GM12878 (cell line): ENCODE results near the gene ERG. TPM values are rescaled to one million over a fixed set of nuclear protein-coding genes. Genes with fewer than 3 reads are reported as not detected.

Source experiments
- ATAC-seq: fragments of 200-7000 bp; cut with Tn5 transposase; 3 replicates; pipeline ENCODE4 v1.9.1; 2020; ENCODE audit warnings: mild to moderate bottlenecking, moderate library complexity
- BruUV-seq: library from RNA; stranded (reverse); fragments of 400-500 nt; replicated peaks from 2 replicates; lab custom pipeline; 2021; lab: Mats Ljungman, UMichigan
- CTCF ChIA-PET: fragments of 300-600 bp; sonication (Branson Sonifier 250); formaldehyde crosslinking; extraction: SDS; loops from one replicate; lab custom pipeline; 2021; ENCODE audit warnings: inconsistent platforms; lab: Yijun Ruan, JAX
- POLR2A ChIA-PET: fragments of 350-600 bp; formaldehyde crosslinking; extraction: SDS; loops from one replicate; lab custom pipeline; 2021; ENCODE audit warnings: inconsistent platforms; lab: Charles Lee
- RAD21 ChIA-PET: fragments of 300-600 bp; sonication (Branson Sonifier 250); formaldehyde crosslinking; loops from one replicate; lab custom pipeline; 2023; ENCODE audit warnings: antibody characterized with exemption; ENCODE audit not compliant: unreplicated experiment; lab: Charles Lee
- SMC1A ChIA-PET: fragments of 300-600 bp; sonication (Branson Sonifier 250); formaldehyde crosslinking; loops from one replicate; lab custom pipeline; 2023; ENCODE audit not compliant: unreplicated experiment, uncharacterized antibody; lab: Charles Lee
- DNase-seq: peaks from one replicate; pipeline ENCODE4 v3.0.0-alpha.2; 2011; ENCODE audit warnings: low read depth, low spot score
- FAIRE-seq: peaks from 3 replicates; lab custom pipeline; 2011; peaks lifted over from hg19 to GRCh38; lab: Jason Lieb, UNC
- H2AFZ ChIP-seq: 2 replicates; pipeline ENCODE4 v1.6.0; 2011; ENCODE audit warnings: low read depth, low read length, control low read depth; ENCODE audit not compliant: control insufficient read depth
- H3K27ac ChIP-seq: 2 replicates; pipeline ENCODE4 v1.5.1; 2011; ENCODE audit warnings: control low read depth; ENCODE audit not compliant: control insufficient read depth, insufficient read depth
- H3K27me3 ChIP-seq, 2 experiments: replicated peaks in 1 of 2; 2 replicates each; pipeline versions ENCODE4 v1.6.0 to v1.6.1; 2011; ENCODE audit warnings: low read length in 1 of 2; ENCODE audit not compliant: control insufficient read depth in 2 of 2, insufficient read depth in 2 of 2
- H3K36me3 ChIP-seq, 2 experiments: 2 replicates each; pipeline ENCODE4 v1.5.1; 2011; ENCODE audit warnings: low read length in 1 of 2; ENCODE audit not compliant: control insufficient read depth in 2 of 2, insufficient read depth in 2 of 2
- H3K4me1 ChIP-seq: 2 replicates; pipeline ENCODE4 v1.6.1; 2011; ENCODE audit warnings: mild to moderate bottlenecking, low read length, moderate library complexity, mixed read lengths; ENCODE audit not compliant: control insufficient read depth, insufficient read depth
- H3K4me2 ChIP-seq: 2 replicates; pipeline ENCODE4 v1.6.0; 2011; ENCODE audit warnings: control low read depth; ENCODE audit not compliant: control insufficient read depth, insufficient read depth
- H3K4me3 ChIP-seq: fragments of 200-600 bp; sonication (generic); 2 replicates; pipeline ENCODE4 v1.5.1; 2016
- H3K79me2 ChIP-seq: 2 replicates; pipeline ENCODE4 v1.6.0; 2011; ENCODE audit warnings: low read length; ENCODE audit not compliant: control insufficient read depth, insufficient read depth
- H3K9ac ChIP-seq: 2 replicates; pipeline ENCODE4 v1.8.0; 2011; ENCODE audit warnings: low read length, control low read depth, mixed read lengths; ENCODE audit not compliant: control insufficient read depth, insufficient read depth
- H3K9me3 ChIP-seq: replicated peaks from 3 replicates; pipeline ENCODE4 v1.5.1; 2011; ENCODE audit warnings: mild to moderate bottlenecking, low read length; ENCODE audit not compliant: control insufficient read depth, insufficient read depth
- H4K20me1 ChIP-seq: 2 replicates; pipeline ENCODE4 v1.6.0; 2011; ENCODE audit not compliant: control insufficient read depth, insufficient read depth
- BHLHE40 ChIP-seq, 2 experiments: fragments of 450-650 bp in 1 of 2; IDR thresholded peaks; 2 replicates each; pipeline ENCODE4 v1.6.1; 2011 to 2017; ENCODE audit warnings: low read depth in 2 of 2, borderline replicate concordance in 1 of 2, improper control_type of control experiment in 1 of 2, low read length in 1 of 2, mild to moderate bottlenecking in 1 of 2
- CBX5 ChIP-seq: sonication (generic); IDR thresholded peaks from 2 replicates; pipeline ENCODE4 v1.6.1; 2016; ENCODE audit warnings: low read depth, moderate library complexity, mild to moderate bottlenecking, inconsistent platforms
- EP300 ChIP-seq, 2 experiments: fragments of 150-350 bp in 1 of 2; IDR thresholded peaks; 2 replicates each; pipeline ENCODE4 v1.6.1; 2011 to 2012; ENCODE audit warnings: low read depth in 2 of 2, low read length in 2 of 2, borderline replicate concordance in 1 of 2, improper control_type of control experiment in 1 of 2, inconsistent platforms in 1 of 2; ENCODE audit not compliant: control insufficient read depth in 1 of 2
- IRF3 ChIP-seq: fragments of 450-650 bp; IDR thresholded peaks from 2 replicates; pipeline ENCODE4 v1.6.1; 2014; ENCODE audit warnings: mild to moderate bottlenecking
- WRNIP1 ChIP-seq: IDR thresholded peaks from 2 replicates; pipeline ENCODE4 v1.6.1; 2011; ENCODE audit warnings: low read depth, low read length, improper control_type of control experiment, borderline replicate concordance
- WGBS: methylation state at CpG from one replicate; pipeline ENCODE4 v1.1.6; 2016; ENCODE audit warnings: low lambda C conversion rate; ENCODE audit not compliant: insufficient replicate concordance, insufficient coverage; ENCODE audit errors: missing lambda C conversion rate; 5-methylcytosine and 5-hydroxymethylcytosine counted together
- in situ Hi-C: fragments of 300-500 bp; cut with MboI; formaldehyde crosslinking; loops from 9 replicates; pipeline ENCODE4 v1.14.3; 2018; ENCODE audit warnings: mixed read lengths
- intact Hi-C: fragments of 100-400 bp; cut with micrococcal nuclease; formaldehyde crosslinking; loops from one replicate; pipeline ENCODE4 v1.14.2; 2022; ENCODE audit not compliant: unreplicated experiment
- polyA plus RNA-seq, 11 experiments: library from polyadenylated mRNA; depleted of rRNA in 4 of 11; unstranded in 6 of 11; stranded (reverse) in 5 of 11; fragments of >200 nt; fragmentation: Nextera tagmentation in 4 of 11; fragmentation: Illumina TruSeq in 1 of 11; extraction: Ambion mirVana in 4 of 11; extraction: Trizol in 1 of 11; gene quantifications; 1 replicate in 1 of 11; 2 replicates in 10 of 11; pipeline versions ENCODE4 v1.2.1 to v1.2.3, GENCODE V29; 2011 to 2016; ENCODE audit warnings: inconsistent platforms in 2 of 11, missing spikeins in 2 of 11, low read depth in 1 of 11
- total RNA-seq, 4 experiments: library from RNA; depleted of rRNA in 3 of 4; stranded (reverse); fragments of >200 nt in 3 of 4; fragmentation: Illumina TruSeq in 1 of 4; extraction: Trizol in 1 of 4; gene quantifications; 2 replicates each; pipeline versions ENCODE4 v1.2.1 to v1.2.3, GENCODE V29; 2013 to 2021
- TF ChIP-seq, protein P1 (sequence below): fragments of 450-650 bp; IDR thresholded peaks from 2 replicates; pipeline ENCODE4 v1.6.1; 2017; ENCODE audit warnings: borderline replicate concordance
- TF ChIP-seq, protein P2 (sequence below): IDR thresholded peaks from 2 replicates; pipeline ENCODE4 v1.6.1; 2011; ENCODE audit warnings: borderline replicate concordance, low read depth, mild to moderate bottlenecking, moderate library complexity, mixed read lengths, low read length; ENCODE audit not compliant: insufficient read depth; ENCODE audit errors: extremely low read length

The ERG gene
- total and polyA plus RNA-seq, 10 of the 15 experiments (the other 5 are each of a cell fraction or from before 2014, with no cell fraction given): not detected

DNA sequence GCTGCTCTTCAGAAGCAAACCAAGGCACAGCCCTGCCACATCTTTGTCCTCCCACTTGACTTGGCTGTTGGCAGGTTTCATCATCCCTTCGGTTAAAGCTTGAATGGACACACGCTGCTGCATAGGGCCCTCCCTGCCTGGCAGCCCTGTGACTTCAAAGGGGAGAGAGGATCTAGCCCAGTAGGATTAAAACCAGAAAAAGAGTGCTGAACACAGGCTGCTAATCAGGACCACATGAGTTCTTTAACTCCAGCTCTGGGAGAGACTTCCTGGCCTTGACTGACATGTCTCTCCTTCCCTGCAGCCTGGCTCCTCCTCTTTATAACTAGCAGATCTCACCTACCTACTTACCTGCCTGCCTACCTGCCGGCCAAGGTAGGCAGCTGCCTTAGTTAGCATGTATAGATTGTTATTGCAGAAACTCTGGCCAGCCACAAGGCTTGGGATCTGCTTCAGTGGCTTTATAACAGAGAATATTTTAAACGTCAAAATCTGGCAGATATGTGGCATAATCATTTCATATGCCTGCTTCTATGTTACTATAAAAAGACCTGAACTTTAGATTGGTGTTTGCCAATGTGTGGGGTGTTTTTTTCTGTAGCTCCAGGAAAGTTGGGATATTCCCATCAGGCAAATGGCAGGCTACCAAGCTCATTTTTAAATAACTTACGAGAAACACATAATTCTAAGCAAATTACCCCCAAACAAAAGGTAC, 49.4 kb downstream of the ERG start (continued):
- TF ChIP-seq IRF3 (no peak), EP300 (IDR thresholded peaks at IDR 0.05; ENCODE audit: borderline replicate concordance in 1 of 2, control insufficient read depth in 1 of 2, low read depth in 2 of 2, low read length in 2 of 2) (no peak), CBX5 (no peak)
- TF ChIP-seq, protein P1, sequence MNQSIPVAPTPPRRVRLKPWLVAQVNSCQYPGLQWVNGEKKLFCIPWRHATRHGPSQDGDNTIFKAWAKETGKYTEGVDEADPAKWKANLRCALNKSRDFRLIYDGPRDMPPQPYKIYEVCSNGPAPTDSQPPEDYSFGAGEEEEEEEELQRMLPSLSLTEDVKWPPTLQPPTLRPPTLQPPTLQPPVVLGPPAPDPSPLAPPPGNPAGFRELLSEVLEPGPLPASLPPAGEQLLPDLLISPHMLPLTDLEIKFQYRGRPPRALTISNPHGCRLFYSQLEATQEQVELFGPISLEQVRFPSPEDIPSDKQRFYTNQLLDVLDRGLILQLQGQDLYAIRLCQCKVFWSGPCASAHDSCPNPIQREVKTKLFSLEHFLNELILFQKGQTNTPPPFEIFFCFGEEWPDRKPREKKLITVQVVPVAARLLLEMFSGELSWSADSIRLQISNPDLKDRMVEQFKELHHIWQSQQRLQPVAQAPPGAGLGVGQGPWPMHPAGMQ: no peak
- TF ChIP-seq, protein P2, sequence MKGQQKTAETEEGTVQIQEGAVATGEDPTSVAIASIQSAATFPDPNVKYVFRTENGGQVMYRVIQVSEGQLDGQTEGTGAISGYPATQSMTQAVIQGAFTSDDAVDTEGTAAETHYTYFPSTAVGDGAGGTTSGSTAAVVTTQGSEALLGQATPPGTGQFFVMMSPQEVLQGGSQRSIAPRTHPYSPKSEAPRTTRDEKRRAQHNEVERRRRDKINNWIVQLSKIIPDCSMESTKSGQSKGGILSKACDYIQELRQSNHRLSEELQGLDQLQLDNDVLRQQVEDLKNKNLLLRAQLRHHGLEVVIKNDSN: no peak

- Histone ChIP-seq H3K27ac (no peak overlapping the region), H3K36me3 (no peaks in the 10 kb centered on the region), H2AFZ (no peak overlapping the region), H3K27me3 (peaks cover 0 to 2% of the 10 kb centered on the region in 2 experiments; a peak in 2 of 4 replicates), H3K4me3 (no peak overlapping the region), H4K20me1 (no peaks in the 10 kb centered on the region), H3K9ac (no peak overlapping the region), H3K9me3 (no peaks in the 10 kb centered on the region), H3K4me1 (no peaks in the 10 kb centered on the region), H3K79me2 (no peaks in the 10 kb centered on the region), H3K4me2 (no peak overlapping the region)
- ChIA-PET SMC1A (no interaction called here), POLR2A (no interaction called here), RAD21 (no interaction called here), CTCF (no interaction called here)
- no TSS peak for BruUV-seq
- 0% methylated on average over 3 of the region's 3 CpGs for WGBS
- TF ChIP-seq BHLHE40 (IDR thresholded peaks at IDR 0.05; ENCODE audit: borderline replicate concordance in 1 of 2, low read depth in 2 of 2, low read length in 1 of 2) (no peak), WRNIP1 (no peak)
- intact Hi-C loops: no loop called here
- ATAC-seq (no peak), DNase-seq (no peak), FAIRE-seq (no peak)
- in situ Hi-C loops: no loop called here
Observed at GRCh38 chr21:38447611-38448010, 50.7 kb downstream of the ERG start.
